ENCODE measurements around the gene OMA1.

Gene OMA1

DNA sequence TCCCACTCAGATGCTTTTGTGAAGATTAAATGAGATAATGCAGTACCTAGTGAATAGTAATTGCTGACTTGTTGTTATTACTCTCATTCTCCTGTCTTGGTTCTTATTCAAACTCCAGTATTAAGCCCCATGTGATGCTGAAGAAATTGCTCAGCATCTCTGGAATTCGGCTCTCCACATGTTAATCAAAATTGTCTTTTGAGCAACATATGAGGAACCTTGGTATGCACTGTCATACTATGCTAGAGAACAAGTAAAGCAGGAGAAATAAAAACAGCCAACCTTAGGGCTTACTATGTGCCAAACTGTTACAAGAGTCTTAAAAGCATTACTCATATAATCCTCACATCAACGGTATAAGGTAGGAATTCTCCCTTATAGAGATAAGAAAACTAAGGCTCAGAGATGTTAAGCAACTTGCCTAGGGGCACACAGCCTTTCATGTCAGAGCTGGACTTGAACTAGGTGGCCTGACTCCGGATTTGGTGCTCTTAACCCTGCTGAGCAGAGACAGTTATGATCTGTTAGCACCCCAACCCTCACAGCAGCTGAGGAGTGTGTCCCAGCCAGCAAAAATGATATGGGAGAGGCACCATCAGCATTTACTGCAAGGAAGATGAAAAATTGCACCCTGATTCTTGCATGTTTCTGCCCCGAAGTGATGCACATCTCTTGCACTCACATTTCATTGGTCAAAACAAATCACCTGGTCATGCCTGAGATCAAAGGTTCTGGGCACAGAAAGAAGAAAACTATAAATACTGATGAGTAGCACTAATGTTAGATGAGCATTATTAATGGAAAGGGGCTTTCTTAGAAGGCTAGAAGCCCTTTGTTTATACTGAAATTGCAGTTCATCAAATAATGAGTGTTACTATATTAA lies 102.3 kb downstream of the OMA1 start:
- DNase-seq (ENCODE audit: extremely low read depth, low read depth), result no peak
- TF ChIP-seq, protein P1, sequence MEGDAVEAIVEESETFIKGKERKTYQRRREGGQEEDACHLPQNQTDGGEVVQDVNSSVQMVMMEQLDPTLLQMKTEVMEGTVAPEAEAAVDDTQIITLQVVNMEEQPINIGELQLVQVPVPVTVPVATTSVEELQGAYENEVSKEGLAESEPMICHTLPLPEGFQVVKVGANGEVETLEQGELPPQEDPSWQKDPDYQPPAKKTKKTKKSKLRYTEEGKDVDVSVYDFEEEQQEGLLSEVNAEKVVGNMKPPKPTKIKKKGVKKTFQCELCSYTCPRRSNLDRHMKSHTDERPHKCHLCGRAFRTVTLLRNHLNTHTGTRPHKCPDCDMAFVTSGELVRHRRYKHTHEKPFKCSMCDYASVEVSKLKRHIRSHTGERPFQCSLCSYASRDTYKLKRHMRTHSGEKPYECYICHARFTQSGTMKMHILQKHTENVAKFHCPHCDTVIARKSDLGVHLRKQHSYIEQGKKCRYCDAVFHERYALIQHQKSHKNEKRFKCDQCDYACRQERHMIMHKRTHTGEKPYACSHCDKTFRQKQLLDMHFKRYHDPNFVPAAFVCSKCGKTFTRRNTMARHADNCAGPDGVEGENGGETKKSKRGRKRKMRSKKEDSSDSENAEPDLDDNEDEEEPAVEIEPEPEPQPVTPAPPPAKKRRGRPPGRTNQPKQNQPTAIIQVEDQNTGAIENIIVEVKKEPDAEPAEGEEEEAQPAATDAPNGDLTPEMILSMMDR (IDR thresholded peaks at IDR 0.05; ENCODE audit: low read depth, low read length, missing control alignments), result no peak
- H3K4me3 ChIP-seq (replicated peaks; ENCODE audit: low read depth, low read length), result no peak overlapping the region

DNA sequence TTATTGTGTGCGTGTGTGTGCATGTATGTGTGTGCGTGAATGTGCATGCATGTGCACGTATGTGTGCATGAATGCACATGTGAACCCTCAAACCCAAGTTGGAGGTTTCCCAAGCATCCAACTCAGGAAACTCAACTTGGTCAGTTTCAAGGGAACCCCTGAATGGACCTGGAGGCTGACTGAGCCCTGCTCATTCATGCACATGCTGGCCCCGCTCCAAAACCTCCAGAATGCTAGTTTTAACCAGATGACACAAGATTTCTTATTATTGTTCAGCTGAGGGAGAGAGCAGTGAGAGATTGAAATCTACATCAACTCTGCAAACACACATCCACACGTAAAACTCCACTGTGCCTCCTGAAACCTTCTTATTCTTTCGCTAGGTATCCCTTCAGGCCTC lies 104.4 kb downstream of the OMA1 start:
- no peak overlapping the region for H3K4me3 ChIP-seq (replicated peaks; ENCODE audit: low read depth, low read length)
- DNase-seq (ENCODE audit: extremely low read depth, low read depth), result no peak
- TF ChIP-seq, protein P1 (IDR thresholded peaks at IDR 0.05; ENCODE audit: low read depth, low read length, missing control alignments), result no peak

DNA sequence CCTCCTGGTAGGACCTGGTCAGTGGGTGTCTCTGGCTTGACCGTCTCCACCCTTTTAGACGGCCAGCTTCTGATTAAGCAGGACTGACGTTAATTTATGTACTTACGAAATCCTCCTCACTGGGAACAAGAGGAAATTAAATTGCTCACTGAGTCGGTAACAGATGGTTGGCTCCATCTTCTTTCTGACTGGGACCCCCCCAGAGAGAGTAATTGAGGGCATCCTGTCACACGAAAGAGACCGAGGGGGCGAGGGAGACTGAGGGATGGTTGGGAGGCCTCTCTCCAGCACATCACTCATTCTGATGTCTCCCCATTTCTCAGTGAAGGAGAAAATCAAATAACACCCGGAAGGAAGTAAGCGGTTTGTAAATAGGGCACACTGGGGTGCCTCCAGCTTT lies 104.8 kb downstream of the OMA1 start:
- DNase-seq (ENCODE audit: extremely low read depth, low read depth), result no peak
- H3K4me3 ChIP-seq (replicated peaks; ENCODE audit: low read depth, low read length), result no peak overlapping the region
- TF ChIP-seq, protein P1 (IDR thresholded peaks at IDR 0.05; ENCODE audit: low read depth, low read length, missing control alignments), result no peak

DNA sequence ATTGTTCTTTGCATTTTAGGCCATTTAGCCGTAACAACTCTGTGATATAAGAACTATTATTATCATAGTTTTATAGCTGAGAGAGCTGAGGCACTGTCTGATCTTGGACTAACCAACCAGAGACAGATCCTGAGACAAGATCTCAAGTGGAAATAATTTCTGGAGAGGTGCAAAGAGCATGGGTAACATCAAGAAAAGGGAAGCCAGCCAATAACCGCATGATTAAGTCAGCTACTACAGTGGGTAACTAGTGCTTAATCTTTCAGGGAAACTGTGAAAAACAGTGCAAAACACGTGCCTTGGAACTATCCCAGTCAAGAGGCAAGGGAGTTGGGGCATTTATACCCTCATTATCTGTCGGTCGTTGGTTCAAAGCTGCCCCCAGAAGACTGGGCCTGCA lies 105.8 kb downstream of the OMA1 start:
- no peak for DNase-seq (ENCODE audit: extremely low read depth, low read depth)
- TF ChIP-seq, protein P1 (IDR thresholded peaks at IDR 0.05; ENCODE audit: low read depth, low read length, missing control alignments), result no peak

DNA sequence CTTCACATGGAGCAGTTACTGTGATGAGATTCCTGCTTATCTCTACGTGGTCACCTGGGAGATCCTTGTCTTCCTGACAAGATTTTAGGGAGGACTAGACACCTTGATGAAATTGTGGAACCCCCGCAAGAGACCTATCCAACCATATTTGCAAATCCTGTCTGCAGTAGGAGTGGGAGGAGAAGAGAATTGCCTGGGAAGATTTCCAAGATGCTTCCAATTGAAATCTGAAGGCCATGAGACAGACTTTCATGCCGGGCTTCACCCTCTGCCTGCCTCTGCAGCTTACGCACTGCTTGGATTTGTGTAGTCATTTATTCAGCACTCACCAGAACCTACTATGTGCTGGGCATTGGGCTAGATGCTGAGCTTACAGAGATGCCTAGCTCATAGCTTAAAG lies 106.6 kb downstream of the OMA1 start:
- no peak overlapping the region for H3K4me3 ChIP-seq (replicated peaks; ENCODE audit: low read depth, low read length)
- DNase-seq (ENCODE audit: extremely low read depth, low read depth), result no peak
- TF ChIP-seq, protein P1 (IDR thresholded peaks at IDR 0.05; ENCODE audit: low read depth, low read length, missing control alignments), result no peak

More for the DNA sequence above, 105.8 kb downstream of the OMA1 start:
- H3K4me3 ChIP-seq (replicated peaks; ENCODE audit: low read depth, low read length), result no peak overlapping the region

DNA sequence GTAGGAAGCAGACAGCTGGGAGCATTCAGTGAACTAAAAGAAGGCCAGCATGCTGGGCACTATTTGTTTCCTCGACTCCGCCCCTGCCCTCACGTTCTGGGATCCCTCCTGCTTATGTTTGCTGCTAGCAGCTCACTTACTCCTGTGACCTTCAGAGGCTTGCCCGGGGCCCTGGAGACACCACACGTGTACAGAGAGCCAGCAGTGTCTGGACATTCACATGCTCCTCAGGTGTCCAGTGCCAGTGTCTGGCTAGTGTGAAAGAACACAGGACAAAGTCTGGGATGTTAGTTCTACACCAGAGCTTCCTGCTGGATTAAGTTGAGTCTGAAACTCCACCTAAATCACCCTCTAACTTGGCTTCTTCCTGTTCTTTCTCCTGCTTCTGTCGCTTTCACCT lies 108.1 kb downstream of the OMA1 start:
- no peak overlapping the region for H3K4me3 ChIP-seq (replicated peaks; ENCODE audit: low read depth, low read length)
- DNase-seq (ENCODE audit: extremely low read depth, low read depth), result no peak
- TF ChIP-seq, protein P1 (IDR thresholded peaks at IDR 0.05; ENCODE audit: low read depth, low read length, missing control alignments), result no peak

Measured in HFF-Myc (cell line).